Omental fat pad (tissue), 4 donors: ENCODE measurements around the gene HCRTR2. TPM values are rescaled to one million over a fixed set of nuclear protein-coding genes. Genes with fewer than 3 reads are reported as not detected.
"Not testable (repeated sequence)": the region's sequence is repeated elsewhere in the genome, so short reads cannot be mapped to it uniquely, and the experiment has no call there.

Experiments
- ATAC-seq: fragments of 150-250 bp; one replicate; pipeline ENCODE4 v1.9.1; 2016; ENCODE audit warnings: mild to moderate bottlenecking, moderate library complexity; ENCODE audit not compliant: low FRiP score
- DNase-seq: peaks from one replicate; pipeline ENCODE4 v3.0.0-alpha.2; 2019; ENCODE audit warnings: low spot score
- CTCF ChIP-seq, 3 donors: fragments of 450-650 bp; IDR thresholded peaks; one replicate each; pipeline ENCODE4 v1.5.1; 2016 to 2017; ENCODE audit warnings: antibody characterized with exemption in 3 of 3, mild to moderate bottlenecking in 3 of 3, moderate library complexity in 2 of 3
- total RNA-seq, 4 donors: library from RNA; depleted of rRNA; stranded (reverse); fragments of >200 nt; gene quantifications; one replicate each; pipeline ENCODE4 v1.1.0, GENCODE V29; 2016

HCRTR2 gene
- total RNA-seq, 4 donors from 2014 or later, result not detected

DNA sequence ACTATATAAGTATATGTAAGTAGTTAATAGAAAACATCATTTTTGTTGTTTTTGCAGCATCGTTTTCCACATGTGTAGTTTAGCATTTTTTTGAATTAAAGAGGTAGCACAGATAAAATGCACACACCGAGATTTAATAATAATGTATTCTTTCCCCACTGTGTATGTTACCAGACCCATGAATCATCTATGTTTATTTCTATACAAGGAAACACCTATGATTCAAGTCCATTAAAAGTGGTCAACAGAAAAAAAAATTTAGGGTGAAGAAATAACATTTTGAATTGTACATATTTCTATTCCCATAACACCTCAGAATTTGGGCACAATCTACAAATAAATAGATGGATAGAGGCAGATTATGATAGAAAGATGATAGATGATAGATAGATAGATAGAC is 31.7 kb upstream of the HCRTR2 start:
- DNase-seq (no peak), ATAC-seq (no peak)
- no peak for TF ChIP-seq CTCF (IDR thresholded peaks at IDR 0.05)

DNA sequence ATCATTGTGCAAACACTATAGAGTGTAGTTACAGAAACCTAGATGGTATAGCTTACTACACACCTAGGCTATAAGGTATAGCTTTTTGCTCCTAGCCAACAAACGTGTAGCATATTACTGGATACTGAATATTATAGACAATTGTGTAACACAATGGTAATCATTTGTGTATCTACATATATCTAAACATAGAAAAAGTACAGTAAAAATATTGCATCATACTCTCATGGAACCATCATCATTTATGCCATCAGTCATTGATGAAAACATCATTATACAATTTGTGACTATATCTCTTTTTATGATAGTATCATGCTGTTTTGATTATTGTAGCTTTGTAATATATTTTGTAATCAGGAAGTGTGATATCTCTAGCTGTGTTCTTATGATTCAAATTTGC is 21.0 kb upstream of the HCRTR2 start:
- TF ChIP-seq CTCF (IDR thresholded peaks at IDR 0.05), result no peak
- ATAC-seq (no peak), DNase-seq (no peak)

GRCh38 chr6:55158784-55159183 is 15.5 kb upstream of the HCRTR2 start:
- DNase-seq, ATAC-seq: not testable (repeated sequence)

DNA sequence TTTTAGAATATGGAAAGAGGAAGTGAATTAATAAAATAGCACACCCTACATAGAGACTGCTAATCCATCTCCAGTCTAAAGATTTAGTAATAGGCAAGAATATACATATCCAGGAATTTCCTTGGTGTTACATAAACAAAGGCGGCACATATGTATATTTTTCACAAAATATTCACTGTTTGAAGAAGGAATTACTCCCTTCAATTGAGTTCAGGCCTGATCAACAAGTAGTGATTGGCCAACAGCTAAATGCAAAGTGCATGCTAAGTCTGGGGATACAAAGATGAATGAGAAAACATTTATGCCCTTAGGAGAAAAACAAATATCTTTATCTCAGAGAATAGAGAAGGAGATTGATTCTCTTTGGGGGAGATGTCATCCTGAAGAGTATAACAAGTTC is 6.5 kb upstream of the HCRTR2 start:
- DNase-seq, result no peak
- no peak for TF ChIP-seq CTCF (IDR thresholded peaks at IDR 0.05)
- ATAC-seq, result no peak

DNA sequence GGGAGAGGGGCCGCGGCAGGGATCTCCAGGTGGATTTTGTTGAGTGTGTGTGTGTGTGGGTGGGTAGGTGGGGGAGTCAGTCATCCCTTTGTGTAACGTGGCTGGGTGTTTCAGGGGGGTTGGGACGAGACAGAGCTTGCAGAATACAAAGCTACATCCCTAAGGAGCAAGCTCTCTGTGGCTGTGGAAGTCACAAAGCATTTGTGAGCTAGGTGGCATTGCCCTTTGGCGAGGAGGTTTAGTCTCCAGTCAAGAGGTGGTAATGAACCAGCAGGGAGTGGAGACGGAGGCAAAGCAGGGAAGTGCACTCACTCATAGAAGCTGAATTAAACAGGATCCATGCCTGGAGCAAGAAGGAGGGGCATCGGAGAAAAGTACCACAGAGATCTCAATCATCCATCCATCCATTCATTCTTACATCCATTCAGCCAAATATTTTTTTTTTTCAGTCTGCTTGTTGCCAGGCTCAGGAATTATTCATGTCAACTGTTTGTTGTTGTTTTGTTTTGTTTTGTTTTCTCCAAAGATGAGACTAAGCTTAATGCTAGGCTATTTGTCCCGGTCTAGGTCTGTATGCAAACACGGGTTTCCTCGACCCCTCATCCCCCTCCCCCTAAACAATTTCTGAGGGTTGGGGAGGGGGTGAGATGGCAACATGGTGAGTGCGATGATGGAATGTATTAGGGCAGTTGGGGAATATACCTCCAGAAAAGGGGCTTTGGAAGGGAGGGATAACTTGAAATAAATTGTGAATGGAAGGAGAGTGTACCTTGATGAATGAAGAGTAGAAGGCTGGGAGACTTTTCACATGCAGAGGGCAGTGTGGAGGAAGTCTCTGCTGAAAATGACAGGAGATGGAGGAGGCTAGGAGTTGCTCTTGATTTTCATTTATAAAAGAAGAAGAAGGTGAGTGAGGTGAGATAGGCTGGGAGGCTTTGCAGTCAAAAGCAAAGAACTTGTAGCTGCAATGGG is 1.0 kb downstream of the HCRTR2 start:
- ATAC-seq (no peak), DNase-seq (no peak)
- TF ChIP-seq CTCF (IDR thresholded peaks at IDR 0.05), result no peak

DNA sequence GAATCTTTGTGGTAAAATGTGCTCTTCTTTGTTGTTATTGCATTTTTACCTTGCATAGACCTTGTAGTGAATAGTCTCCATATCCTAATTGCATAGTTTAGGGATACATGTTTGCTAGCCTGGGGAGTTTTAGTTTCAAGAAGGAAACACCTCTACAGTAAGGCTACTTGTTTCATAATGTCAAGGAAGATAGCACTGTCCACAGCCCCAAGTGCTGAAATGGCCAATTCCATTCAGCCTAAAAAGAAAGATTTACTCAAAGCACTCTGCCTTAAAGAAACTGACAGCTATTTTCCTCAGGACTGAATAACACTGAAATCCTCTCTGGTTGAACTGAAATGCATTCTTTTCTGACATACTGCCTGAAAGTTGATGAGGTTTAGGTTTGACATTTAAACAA is 2.6 kb downstream of the HCRTR2 start:
- ATAC-seq, result no peak
- DNase-seq, result no peak
- TF ChIP-seq CTCF (IDR thresholded peaks at IDR 0.05), result no peak

DNA sequence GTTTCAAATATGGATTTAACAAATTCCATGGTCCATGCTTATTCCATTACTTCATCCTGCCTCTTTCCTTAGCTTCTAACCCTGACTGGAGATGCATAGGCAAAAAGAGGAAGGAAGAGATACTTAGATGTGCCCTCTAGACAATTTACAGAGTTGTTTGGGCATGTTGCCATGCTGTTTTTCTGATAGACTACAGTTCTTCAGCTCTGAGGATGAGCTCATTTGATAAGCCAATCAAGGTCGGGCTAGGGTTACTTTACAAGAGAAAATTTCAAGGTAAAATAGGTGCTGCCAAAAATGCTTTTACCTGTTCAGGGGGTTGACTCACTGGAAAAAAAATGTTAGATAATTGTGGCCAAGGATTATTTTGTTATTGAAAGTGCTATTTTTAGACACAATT is 5.9 kb downstream of the HCRTR2 start:
- TF ChIP-seq CTCF (IDR thresholded peaks at IDR 0.05), result no peak
- no peak for DNase-seq
- ATAC-seq, result no peak
